ENCODE measurements around the gene PPP2R3B.

The PPP2R3B gene

GRCh38 chrX:302975-303374, 83.7 kb downstream of the PPP2R3B start:
- no peak for TF ChIP-seq CTCF (IDR thresholded peaks at IDR 0.05; ENCODE audit: extremely low read depth, missing control alignments)
- DNase-seq (ENCODE audit: low spot score) = no peak

GRCh38 chrX:300334-300733, 86.4 kb downstream of the PPP2R3B start:
- TF ChIP-seq CTCF (IDR thresholded peaks at IDR 0.05; ENCODE audit: extremely low read depth, missing control alignments) = no peak
- DNase-seq (ENCODE audit: low spot score) = no peak

GRCh38 chrX:298993-299392, 87.7 kb downstream of the PPP2R3B start:
- no peak for DNase-seq (ENCODE audit: low spot score)
- no peak for TF ChIP-seq CTCF (IDR thresholded peaks at IDR 0.05; ENCODE audit: extremely low read depth, missing control alignments)

- DNase-seq (ENCODE audit: low spot score) = no peak
- TF ChIP-seq CTCF (IDR thresholded peaks at IDR 0.05; ENCODE audit: extremely low read depth, missing control alignments) = no peak
Measured at GRCh38 chrX:295136-295535, 91.6 kb downstream of the PPP2R3B start.

- TF ChIP-seq CTCF (IDR thresholded peaks at IDR 0.05; ENCODE audit: extremely low read depth, missing control alignments) = no peak
- DNase-seq (ENCODE audit: low spot score) = no peak
Measured at GRCh38 chrX:292900-293897, 93.5 kb downstream of the PPP2R3B start.

- DNase-seq (ENCODE audit: low spot score) = no peak
- TF ChIP-seq CTCF (IDR thresholded peaks at IDR 0.05; ENCODE audit: extremely low read depth, missing control alignments) = no peak
Measured at GRCh38 chrX:291411-291901, 95.3 kb downstream of the PPP2R3B start.

GRCh38 chrX:290476-291166, 96.1 kb downstream of the PPP2R3B start:
- no peak for DNase-seq (ENCODE audit: low spot score)
- TF ChIP-seq CTCF (IDR thresholded peaks at IDR 0.05; ENCODE audit: extremely low read depth, missing control alignments) = no peak
